ENCODE measurements around the gene TIMELESS. TPM values are rescaled to one million over a fixed set of nuclear protein-coding genes. Genes with fewer than 3 reads are reported as not detected.
A peak's percentile ranks its signal among the peaks of the same experiment; 100 is the strongest.

The TIMELESS gene
- total RNA-seq, 1 experiment from 2014 or later, result 47.0 TPM

DNA sequence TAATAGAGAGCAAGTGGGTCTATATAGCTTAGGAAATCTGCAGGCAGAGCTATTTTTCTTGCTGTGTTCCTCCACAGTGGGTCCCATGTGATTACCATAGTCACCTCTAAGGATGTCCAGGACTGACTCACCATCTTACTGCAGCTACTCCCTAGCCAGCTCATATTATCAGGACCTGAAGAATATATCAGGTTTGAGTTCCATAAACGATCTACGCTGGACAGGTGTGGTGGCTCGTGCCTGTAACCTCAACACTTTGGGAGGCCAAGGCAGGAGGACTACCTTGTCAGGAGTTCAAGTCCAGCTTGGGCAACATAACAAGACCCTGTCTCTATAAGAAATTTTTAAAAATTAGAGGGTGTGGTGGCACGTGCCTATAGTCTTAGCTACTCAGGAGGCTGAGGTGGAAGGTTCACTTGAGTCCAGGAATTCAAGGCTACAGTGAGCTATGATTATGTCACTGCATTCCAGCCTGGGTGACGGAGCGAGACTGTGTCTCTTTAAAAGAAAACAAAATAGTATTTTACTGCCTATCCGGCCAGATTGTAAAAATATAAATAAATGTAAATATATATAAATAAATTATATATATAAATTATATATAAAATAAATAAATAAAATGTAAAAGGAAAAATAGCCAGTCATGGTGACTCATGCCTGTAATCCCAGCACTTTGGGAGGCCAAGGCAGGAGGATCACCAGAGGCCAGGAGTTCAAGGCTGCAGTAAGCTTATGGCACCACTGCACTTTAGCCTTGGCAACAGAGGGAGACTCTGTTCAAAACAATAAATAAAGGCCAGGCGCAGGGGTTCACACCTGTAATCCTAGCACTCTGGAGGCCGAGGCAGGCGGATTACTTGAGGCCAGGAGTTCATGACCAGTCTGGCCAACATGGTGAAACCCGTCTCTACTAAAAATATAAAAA, 12.3 kb upstream of the TIMELESS start:
- ATAC-seq, result peak; percentile 30; the same call in 1 of the 2 replicates
- CTCF ChIA-PET, result interaction anchor here (0.8 to 2.6 kb wide), 4 partner anchors 12 to 145 kb away, joined by 3 to 7 read pairs (median 4); partner anchors contain the start of gene STAT2
- no peak for DNase-seq (ENCODE audit: low read depth, low spot score)

DNA sequence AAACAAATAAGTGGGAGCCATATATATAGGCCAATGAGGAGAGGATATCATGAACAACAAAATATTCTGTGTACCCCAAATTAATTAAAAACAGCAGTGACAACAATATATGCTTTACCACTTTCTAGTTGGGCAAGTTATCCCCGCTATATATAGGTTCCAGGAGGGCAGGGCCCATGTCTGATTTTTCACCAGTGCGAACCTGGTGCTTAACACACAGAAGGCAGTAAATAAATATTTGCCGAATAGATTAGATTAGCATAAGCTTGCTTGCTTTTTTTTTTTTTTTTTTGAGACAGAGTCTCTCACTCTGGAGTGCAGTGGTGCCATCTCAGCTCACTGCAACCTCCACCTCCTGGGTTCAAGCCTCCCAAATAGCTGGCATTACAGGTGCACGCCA, 8.6 kb upstream of the TIMELESS start:
- ChIA-PET CTCF (interaction anchor here (0.6 kb wide), 1 partner anchor 142 kb away, joined by 3 read pairs; the partner anchor contains the start of gene CNPY2), RAD21 (ENCODE audit: low non-redundant PET in 1 of 2, low total read pairs in 2 of 2, uncharacterized antibody in 2 of 2, unreplicated experiment in 2 of 2) (no interaction called here), POLR2A (interaction anchor here (1.2 kb wide), 1 partner anchor 9 kb away, joined by 3 read pairs; the partner anchor contains the start of gene TIMELESS)
- ATAC-seq (no peak), DNase-seq (ENCODE audit: low read depth, low spot score) (no peak)
- H3K9ac ChIP-seq (ENCODE audit: low read length), result no peak overlapping the region
- H3K36me3 ChIP-seq (ENCODE audit: control insufficient read depth in 1 of 2, insufficient read depth in 2 of 2, low read length in 2 of 2), result no peaks in the 10 kb centered on the region
- H3K9me2 ChIP-seq (ENCODE audit: insufficient read depth), result no peaks in the 10 kb centered on the region
- no peak overlapping the region for H3K4me2 ChIP-seq (ENCODE audit: low read length)
- H3K9me3 ChIP-seq (ENCODE audit: control insufficient read depth in 1 of 2, insufficient read depth in 1 of 2, low read depth in 1 of 2, low read length in 2 of 2), result no peaks in the 10 kb centered on the region
- no peaks in the 10 kb centered on the region for H3K27me3 ChIP-seq (ENCODE audit: insufficient read depth, low read length)
- no peak overlapping the region for H3K27ac ChIP-seq (ENCODE audit: low read depth, low read length)
- no peaks in the 10 kb centered on the region for H4K20me1 ChIP-seq (ENCODE audit: insufficient read depth)
- intact Hi-C loops (cut with micrococcal nuclease), result no loop called here
- no TSS peak for BruUV-seq (replicated peaks)
- no peak overlapping the region for H3K4me3 ChIP-seq (replicated peaks in 1 of 2; ENCODE audit: low read depth in 1 of 2, low read length in 2 of 2)
- peaks cover 0 to 12% of the 10 kb centered on the region in 2 experiments; a peak in 2 of 4 replicates for H3K4me1 ChIP-seq (ENCODE audit: control insufficient read depth in 1 of 2, insufficient read depth in 2 of 2, low read length in 2 of 2)
- H2AFZ ChIP-seq (ENCODE audit: low read depth, low read length, poor library complexity, severe bottlenecking), result no peak overlapping the region
- no peaks in the 10 kb centered on the region for H3K79me2 ChIP-seq (ENCODE audit: insufficient read depth, low read length)
- TF ChIP-seq ZFX (IDR thresholded peaks at IDR 0.05), result no peak
- TF ChIP-seq EZH2phosphoT487 (IDR thresholded peaks at IDR 0.05; ENCODE audit: borderline replicate concordance), result no peak
- TF ChIP-seq EZH2 (IDR thresholded peaks at IDR 0.05), result no peak
- TF ChIP-seq TCF7L2 (IDR thresholded peaks at IDR 0.05; ENCODE audit: borderline replicate concordance, extremely low read depth, insufficient read depth, insufficient read length), result no peak
- no peak for TF ChIP-seq POLR2A (IDR thresholded peaks at IDR 0.05; ENCODE audit: borderline replicate concordance, extremely low read depth, insufficient read depth, insufficient read length)
- TF ChIP-seq FOSL1 (IDR thresholded peaks at IDR 0.05; ENCODE audit: low read depth), result no peak
- no peak for TF ChIP-seq RAD21 (IDR thresholded peaks at IDR 0.05; ENCODE audit: low read depth)
- TF ChIP-seq ELF1 (IDR thresholded peaks at IDR 0.05; ENCODE audit: borderline replicate concordance, low read depth), result no peak
- no peak for TF ChIP-seq SP1 (IDR thresholded peaks at IDR 0.05; ENCODE audit: low read depth)
- no peak for TF ChIP-seq EGR1 (IDR thresholded peaks at IDR 0.05; ENCODE audit: low read depth)
- no peak for TF ChIP-seq POLR2AphosphoS5 (IDR thresholded peaks at IDR 0.05; ENCODE audit: low read depth, low read length)
- TF ChIP-seq ATF3 (IDR thresholded peaks at IDR 0.05), result no peak
- TF ChIP-seq, protein P1, sequence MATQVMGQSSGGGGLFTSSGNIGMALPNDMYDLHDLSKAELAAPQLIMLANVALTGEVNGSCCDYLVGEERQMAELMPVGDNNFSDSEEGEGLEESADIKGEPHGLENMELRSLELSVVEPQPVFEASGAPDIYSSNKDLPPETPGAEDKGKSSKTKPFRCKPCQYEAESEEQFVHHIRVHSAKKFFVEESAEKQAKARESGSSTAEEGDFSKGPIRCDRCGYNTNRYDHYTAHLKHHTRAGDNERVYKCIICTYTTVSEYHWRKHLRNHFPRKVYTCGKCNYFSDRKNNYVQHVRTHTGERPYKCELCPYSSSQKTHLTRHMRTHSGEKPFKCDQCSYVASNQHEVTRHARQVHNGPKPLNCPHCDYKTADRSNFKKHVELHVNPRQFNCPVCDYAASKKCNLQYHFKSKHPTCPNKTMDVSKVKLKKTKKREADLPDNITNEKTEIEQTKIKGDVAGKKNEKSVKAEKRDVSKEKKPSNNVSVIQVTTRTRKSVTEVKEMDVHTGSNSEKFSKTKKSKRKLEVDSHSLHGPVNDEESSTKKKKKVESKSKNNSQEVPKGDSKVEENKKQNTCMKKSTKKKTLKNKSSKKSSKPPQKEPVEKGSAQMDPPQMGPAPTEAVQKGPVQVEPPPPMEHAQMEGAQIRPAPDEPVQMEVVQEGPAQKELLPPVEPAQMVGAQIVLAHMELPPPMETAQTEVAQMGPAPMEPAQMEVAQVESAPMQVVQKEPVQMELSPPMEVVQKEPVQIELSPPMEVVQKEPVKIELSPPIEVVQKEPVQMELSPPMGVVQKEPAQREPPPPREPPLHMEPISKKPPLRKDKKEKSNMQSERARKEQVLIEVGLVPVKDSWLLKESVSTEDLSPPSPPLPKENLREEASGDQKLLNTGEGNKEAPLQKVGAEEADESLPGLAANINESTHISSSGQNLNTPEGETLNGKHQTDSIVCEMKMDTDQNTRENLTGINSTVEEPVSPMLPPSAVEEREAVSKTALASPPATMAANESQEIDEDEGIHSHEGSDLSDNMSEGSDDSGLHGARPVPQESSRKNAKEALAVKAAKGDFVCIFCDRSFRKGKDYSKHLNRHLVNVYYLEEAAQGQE (IDR thresholded peaks at IDR 0.05; ENCODE audit: low read depth), result no peak
- no peak for TF ChIP-seq CBX3 (IDR thresholded peaks at IDR 0.05; ENCODE audit: low read depth)

More for the DNA sequence above, 12.3 kb upstream of the TIMELESS start:
- intact Hi-C loops (cut with micrococcal nuclease), result loop anchor here (5.0 kb wide), 3 partner anchors 129 to 254 kb away; partner anchors contain the start of genes CNPY2 and PAN2
- H4K20me1 ChIP-seq (ENCODE audit: insufficient read depth), result no peaks in the 10 kb centered on the region
- peak overlapping the region; percentile 22; the same call in 1 of the 2 replicates for H3K9ac ChIP-seq (ENCODE audit: low read length)
- no peaks in the 10 kb centered on the region for H3K79me2 ChIP-seq (ENCODE audit: insufficient read depth, low read length)
- no peaks in the 10 kb centered on the region for H3K9me3 ChIP-seq (ENCODE audit: control insufficient read depth in 1 of 2, insufficient read depth in 1 of 2, low read depth in 1 of 2, low read length in 2 of 2)
- ChIA-PET RAD21 (ENCODE audit: low non-redundant PET in 1 of 2, low total read pairs in 2 of 2, uncharacterized antibody in 2 of 2, unreplicated experiment in 2 of 2) (no interaction called here), POLR2A (interaction anchor here (0.8 to 2.0 kb wide), 4 partner anchors 12 to 146 kb away, joined by 4 to 6 read pairs (median 5); partner anchors contain the start of genes CNPY2, STAT2 and TIMELESS)
- no peaks in the 10 kb centered on the region for H3K36me3 ChIP-seq (ENCODE audit: control insufficient read depth in 1 of 2, insufficient read depth in 2 of 2, low read length in 2 of 2)
- H3K27ac ChIP-seq (ENCODE audit: low read depth, low read length), result no peak overlapping the region
- peak overlapping the region; percentile 49 for H3K4me2 ChIP-seq (ENCODE audit: low read length)
- H2AFZ ChIP-seq (ENCODE audit: low read depth, low read length, poor library complexity, severe bottlenecking), result peak overlapping the region; percentile 7
- TF ChIP-seq, protein P2, sequence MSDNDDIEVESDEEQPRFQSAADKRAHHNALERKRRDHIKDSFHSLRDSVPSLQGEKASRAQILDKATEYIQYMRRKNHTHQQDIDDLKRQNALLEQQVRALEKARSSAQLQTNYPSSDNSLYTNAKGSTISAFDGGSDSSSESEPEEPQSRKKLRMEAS (IDR thresholded peaks at IDR 0.05), result 0 out of 2 replicates have a peak, but pooled peaks have one; percentile 26
- TF ChIP-seq TCF7L2 (IDR thresholded peaks at IDR 0.05; ENCODE audit: borderline replicate concordance, extremely low read depth, insufficient read depth, insufficient read length), result no peak
- no TSS peak for BruUV-seq (replicated peaks)
- no peak overlapping the region; a peak in 1 of 4 replicates for H3K4me3 ChIP-seq (replicated peaks in 1 of 2; ENCODE audit: low read depth in 1 of 2, low read length in 2 of 2)
- H3K9me2 ChIP-seq (ENCODE audit: insufficient read depth), result no peaks in the 10 kb centered on the region
- no peaks in the 10 kb centered on the region for H3K27me3 ChIP-seq (ENCODE audit: insufficient read depth, low read length)
- peaks cover 5 to 23% of the 10 kb centered on the region in 2 experiments for H3K4me1 ChIP-seq (ENCODE audit: control insufficient read depth in 1 of 2, insufficient read depth in 2 of 2, low read length in 2 of 2)

Data from HCT116 (cell line).